NCI-H2029 (cell line): ENCODE data around the gene EPB41L5.

Experiments
- DNase-seq: peaks from one replicate; lab custom pipeline; 2025; lab: John Stamatoyannopoulos, UW

The EPB41L5 gene

DNA sequence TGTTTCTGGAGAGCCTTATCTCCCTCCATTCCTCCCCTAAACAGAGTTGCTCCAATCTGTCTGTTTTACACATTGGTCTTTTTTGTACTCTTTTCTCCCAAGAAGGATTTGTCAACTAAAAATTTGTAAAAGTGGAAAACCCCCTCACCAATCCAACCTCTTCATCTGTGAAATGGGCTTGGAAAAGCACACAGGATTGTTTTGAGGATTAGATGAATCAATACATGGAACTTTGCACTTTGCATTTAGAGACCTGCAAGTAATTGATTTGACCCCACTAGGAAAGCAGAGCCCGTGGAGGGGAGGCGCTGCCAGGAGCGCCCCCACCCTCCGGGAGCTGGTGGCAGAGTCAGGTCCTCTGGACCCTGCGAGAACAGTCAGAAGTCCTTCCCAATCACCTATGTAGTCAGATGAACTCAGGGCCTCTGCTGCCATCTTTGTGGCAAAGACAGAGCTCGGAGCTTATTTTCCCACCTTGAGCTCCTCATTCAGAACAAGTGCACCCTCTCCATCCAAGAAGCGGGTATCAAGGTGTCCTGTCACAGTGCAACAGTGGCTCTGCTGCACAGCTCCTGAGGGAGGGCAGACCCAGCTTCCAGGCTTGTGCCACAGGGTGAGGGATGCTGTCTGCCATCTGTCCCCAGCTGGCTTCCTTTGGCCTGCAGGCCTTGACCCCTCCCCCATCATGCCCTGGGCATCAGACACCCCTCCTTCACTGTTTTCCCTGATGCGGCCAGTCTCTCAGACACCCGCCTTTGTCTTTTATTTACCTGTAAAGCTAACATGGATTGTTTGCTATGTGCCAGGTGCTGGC lies 212.1 kb downstream of the EPB41L5 start:
- peak; percentile 86 for DNase-seq

DNA sequence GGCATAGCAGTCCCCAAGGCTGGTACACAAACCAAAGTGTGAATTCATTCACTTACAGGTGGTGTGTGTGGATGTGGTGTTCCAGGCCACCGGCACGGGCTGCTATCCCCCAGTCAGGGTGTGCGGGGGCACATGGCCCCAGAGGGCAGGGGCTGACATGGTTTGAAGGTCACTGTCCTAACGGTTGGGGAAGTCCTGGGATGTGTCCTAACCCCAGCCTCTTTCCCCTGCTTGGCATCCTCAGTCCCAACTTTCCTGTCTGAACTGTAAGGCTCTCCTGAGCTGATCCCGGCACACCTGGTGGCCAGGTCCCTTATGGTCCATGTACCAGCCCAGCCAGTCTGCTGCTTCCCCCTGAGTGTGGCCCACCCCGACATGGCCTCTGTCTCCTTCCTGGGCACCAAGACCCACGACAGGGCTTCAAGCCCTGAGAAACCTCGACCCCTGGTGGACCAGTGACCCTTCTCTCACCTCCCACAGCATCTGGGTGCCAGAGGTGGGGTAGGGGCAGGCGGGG lies 212.7 kb downstream of the EPB41L5 start:
- DNase-seq = no peak

DNA sequence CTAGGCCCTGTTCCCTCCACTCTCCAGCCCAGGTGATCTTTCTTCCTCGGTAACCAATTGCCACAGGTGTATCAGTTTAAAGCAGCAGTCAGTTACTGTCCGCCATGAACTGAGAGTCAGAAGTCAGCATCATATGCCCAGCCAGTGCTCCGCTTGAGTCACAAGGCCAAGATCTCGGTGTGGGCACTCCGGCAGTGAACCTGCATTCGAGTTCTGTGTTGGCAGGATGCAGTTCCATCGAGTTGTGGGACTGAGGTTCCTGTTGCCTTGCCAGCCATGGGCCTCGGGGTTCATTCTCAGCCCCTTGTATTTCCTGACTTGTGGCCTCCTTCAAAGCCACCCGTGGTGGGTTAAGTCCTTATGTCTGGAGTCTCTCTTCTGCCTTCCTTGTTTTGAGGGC lies 213.4 kb downstream of the EPB41L5 start:
- no peak for DNase-seq

DNA sequence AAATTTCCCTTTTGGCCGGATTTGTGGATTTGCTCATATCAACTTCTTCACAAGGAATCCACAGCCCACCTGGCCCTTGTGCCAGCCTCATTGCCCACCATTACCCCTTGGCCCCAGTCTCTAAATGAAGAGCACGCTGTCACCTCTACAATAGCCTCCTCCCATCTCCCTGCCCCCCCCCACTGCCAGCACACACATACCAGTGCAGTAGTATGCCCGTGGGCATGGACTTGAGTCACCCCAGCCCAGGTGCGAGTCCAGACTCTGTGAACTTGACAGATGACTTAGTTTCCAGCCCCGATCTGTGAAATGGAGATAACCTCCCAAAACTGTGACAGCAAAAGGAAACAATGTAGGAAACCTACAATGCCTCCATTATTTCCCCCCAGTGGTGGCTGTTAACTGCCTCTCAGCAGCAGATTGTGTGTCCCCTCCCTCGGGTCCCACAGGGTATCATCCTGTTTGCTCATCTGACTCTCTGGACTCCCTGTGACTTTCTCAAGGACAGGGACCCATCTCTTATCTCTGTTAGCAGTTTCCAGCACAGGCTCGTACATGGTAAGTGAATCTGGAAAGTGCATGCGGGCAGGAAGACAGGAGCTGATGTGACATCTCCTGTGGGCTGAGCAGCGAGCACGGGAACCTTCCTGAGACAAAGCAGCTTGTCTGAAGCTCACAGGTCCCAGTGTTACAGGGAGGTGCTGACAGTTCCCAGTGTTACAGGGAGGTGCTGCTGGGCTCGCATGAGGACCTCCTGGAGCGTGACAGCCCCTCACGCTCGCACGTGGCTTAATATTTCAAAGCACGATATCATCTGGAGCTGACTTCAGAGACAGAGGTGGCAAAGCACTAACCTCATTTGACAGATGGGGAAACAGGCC lies 214.5 kb downstream of the EPB41L5 start:
- DNase-seq = no peak

DNA sequence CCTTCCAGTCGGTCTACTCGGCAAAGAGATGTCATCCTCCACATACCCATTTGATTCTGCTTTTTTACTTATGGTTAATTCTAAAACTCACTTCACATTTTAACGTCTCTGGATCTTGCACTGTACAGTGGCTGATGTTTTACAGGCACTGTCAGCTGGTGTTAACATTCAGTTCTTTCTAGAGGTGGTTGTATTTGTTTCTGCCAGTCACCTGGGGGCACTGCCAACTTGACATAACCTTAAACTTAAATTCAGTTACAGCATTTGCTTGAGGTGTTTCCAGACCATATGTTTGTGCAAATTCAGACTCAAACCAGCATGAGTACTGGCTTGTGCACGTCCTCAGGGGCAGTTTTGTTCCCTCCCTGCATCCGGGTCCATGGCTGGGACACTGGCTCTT lies 215.6 kb downstream of the EPB41L5 start:
- DNase-seq = no peak
